ENCODE measurements around the gene PIEZO1. TPM values are rescaled to one million over a fixed set of nuclear protein-coding genes. Genes with fewer than 3 reads are reported as not detected.

The PIEZO1 gene
- total and polyA plus RNA-seq, 9 of the 15 experiments (the other 6 are each of a cell fraction or from before 2014, with no cell fraction given), result 3.6 to 432 (median 131) TPM

DNA sequence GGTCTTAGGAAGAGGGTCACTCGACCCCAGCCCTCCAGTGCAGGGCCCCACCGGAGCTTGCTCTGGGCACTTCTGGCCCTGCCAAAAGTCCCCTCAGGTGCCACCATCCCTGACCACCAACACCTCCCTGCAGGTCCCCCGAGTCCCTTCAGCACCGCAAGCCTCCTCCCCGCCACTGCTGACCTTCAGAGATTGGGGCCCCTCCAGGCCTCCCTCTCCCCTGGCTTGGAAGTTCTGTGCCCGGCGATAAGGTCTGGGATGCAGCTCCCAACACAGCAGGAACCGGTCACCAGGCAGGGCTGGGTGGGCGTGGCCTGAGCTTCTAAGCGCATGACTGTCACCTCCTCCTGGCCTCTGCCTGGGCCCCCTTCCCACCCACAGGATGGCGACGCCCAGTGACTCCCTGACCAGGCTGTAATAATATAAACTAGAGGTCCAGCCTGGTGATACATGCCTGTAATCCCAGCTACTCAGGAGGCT, 11.2 kb downstream of the PIEZO1 start (continued):
- TF ChIP-seq, protein P1, sequence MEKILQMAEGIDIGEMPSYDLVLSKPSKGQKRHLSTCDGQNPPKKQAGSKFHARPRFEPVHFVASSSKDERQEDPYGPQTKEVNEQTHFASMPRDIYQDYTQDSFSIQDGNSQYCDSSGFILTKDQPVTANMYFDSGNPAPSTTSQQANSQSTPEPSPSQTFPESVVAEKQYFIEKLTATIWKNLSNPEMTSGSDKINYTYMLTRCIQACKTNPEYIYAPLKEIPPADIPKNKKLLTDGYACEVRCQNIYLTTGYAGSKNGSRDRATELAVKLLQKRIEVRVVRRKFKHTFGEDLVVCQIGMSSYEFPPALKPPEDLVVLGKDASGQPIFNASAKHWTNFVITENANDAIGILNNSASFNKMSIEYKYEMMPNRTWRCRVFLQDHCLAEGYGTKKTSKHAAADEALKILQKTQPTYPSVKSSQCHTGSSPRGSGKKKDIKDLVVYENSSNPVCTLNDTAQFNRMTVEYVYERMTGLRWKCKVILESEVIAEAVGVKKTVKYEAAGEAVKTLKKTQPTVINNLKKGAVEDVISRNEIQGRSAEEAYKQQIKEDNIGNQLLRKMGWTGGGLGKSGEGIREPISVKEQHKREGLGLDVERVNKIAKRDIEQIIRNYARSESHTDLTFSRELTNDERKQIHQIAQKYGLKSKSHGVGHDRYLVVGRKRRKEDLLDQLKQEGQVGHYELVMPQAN (IDR thresholded peaks at IDR 0.05; ENCODE audit: borderline replicate concordance), result peak; percentile 61; the same call in 1 of the 2 replicates
- TF ChIP-seq TBL1XR1 (IDR thresholded peaks at IDR 0.05; ENCODE audit: low read length in 2 of 2), result peak; percentile 45 to 78; a peak in 3 of 4 replicates
- 0 out of 2 replicates have a peak, but pooled peaks have one; percentile 46 for TF ChIP-seq MEF2D (tag; conservative IDR thresholded peaks at IDR 0.05; ENCODE audit: low read depth)
- TF ChIP-seq, protein P2, sequence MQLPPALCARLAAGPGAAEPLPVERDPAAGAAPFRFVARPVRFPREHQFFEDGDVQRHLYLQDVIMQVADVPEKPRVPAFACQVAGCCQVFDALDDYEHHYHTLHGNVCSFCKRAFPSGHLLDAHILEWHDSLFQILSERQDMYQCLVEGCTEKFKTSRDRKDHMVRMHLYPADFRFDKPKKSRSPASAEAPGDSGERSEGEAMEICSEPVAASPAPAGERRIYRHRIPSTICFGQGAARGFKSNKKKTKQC (CRISPR knock-in tag; IDR thresholded peaks at IDR 0.05), result peak; percentile 51; the same call in 1 of the 2 replicates
- peak; percentile 96 for TF ChIP-seq CBFA2T2 (conservative IDR thresholded peaks at IDR 0.05)
- no peak; the same call in 1 of the 2 replicates for TF ChIP-seq RB1 (IDR thresholded peaks at IDR 0.05; ENCODE audit: low read depth)
- TF ChIP-seq MYNN (IDR thresholded peaks at IDR 0.05), result peak; percentile 95
- no peak for TF ChIP-seq MYNN (CRISPR knock-in tag; IDR thresholded peaks at IDR 0.05)
- TF ChIP-seq, protein P3, sequence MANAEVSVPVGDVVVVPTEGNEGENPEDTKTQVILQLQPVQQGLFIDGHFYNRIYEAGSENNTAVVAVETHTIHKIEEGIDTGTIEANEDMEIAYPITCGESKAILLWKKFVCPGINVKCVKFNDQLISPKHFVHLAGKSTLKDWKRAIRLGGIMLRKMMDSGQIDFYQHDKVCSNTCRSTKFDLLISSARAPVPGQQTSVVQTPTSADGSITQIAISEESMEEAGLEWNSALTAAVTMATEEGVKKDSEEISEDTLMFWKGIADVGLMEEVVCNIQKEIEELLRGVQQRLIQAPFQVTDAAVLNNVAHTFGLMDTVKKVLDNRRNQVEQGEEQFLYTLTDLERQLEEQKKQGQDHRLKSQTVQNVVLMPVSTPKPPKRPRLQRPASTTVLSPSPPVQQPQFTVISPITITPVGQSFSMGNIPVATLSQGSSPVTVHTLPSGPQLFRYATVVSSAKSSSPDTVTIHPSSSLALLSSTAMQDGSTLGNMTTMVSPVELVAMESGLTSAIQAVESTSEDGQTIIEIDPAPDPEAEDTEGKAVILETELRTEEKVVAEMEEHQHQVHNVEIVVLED (CRISPR knock-in tag; IDR thresholded peaks at IDR 0.05), result 0 out of 2 replicates have a peak, but pooled peaks have one; percentile 34
- TF ChIP-seq DMBX1 (CRISPR knock-in tag; IDR thresholded peaks at IDR 0.05; ENCODE audit: borderline replicate concordance), result peak; percentile 87
- TF ChIP-seq, protein P4, sequence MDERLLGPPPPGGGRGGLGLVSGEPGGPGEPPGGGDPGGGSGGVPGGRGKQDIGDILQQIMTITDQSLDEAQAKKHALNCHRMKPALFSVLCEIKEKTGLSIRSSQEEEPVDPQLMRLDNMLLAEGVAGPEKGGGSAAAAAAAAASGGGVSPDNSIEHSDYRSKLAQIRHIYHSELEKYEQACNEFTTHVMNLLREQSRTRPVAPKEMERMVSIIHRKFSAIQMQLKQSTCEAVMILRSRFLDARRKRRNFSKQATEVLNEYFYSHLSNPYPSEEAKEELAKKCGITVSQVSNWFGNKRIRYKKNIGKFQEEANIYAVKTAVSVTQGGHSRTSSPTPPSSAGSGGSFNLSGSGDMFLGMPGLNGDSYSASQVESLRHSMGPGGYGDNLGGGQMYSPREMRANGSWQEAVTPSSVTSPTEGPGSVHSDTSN (CRISPR knock-in tag; IDR thresholded peaks at IDR 0.05; ENCODE audit: low read depth), result no peak
- TF ChIP-seq, protein P4 (tag; conservative IDR thresholded peaks at IDR 0.05; ENCODE audit: low read depth), result 0 out of 2 replicates have a peak, but pooled peaks have one; percentile 2
- TF ChIP-seq KLF1 (tag; IDR thresholded peaks at IDR 0.05), result peak; percentile 87
- TF ChIP-seq, protein P5, sequence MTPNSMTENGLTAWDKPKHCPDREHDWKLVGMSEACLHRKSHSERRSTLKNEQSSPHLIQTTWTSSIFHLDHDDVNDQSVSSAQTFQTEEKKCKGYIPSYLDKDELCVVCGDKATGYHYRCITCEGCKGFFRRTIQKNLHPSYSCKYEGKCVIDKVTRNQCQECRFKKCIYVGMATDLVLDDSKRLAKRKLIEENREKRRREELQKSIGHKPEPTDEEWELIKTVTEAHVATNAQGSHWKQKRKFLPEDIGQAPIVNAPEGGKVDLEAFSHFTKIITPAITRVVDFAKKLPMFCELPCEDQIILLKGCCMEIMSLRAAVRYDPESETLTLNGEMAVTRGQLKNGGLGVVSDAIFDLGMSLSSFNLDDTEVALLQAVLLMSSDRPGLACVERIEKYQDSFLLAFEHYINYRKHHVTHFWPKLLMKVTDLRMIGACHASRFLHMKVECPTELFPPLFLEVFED (CRISPR knock-in tag; conservative IDR thresholded peaks at IDR 0.05), result peak; percentile 94
- TF ChIP-seq, protein P6, sequence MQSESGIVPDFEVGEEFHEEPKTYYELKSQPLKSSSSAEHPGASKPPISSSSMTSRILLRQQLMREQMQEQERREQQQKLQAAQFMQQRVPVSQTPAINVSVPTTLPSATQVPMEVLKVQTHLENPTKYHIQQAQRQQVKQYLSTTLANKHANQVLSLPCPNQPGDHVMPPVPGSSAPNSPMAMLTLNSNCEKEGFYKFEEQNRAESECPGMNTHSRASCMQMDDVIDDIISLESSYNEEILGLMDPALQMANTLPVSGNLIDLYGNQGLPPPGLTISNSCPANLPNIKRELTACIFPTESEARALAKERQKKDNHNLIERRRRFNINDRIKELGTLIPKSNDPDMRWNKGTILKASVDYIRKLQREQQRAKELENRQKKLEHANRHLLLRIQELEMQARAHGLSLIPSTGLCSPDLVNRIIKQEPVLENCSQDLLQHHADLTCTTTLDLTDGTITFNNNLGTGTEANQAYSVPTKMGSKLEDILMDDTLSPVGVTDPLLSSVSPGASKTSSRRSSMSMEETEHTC (IDR thresholded peaks at IDR 0.05), result peak; percentile 97
- no peak for TF ChIP-seq TGIF2 (CRISPR knock-in tag; IDR thresholded peaks at IDR 0.05)
- 0 out of 2 replicates have a peak, but pooled peaks have one; percentile 26 for TF ChIP-seq PYGO2 (tag; IDR thresholded peaks at IDR 0.05)
